ENCODE data around the gene MLH3.

GRCh38 chr14:75016815-75017214 lies 34.5 kb downstream of the MLH3 start:
- no peak for TF ChIP-seq CREB1 (IDR thresholded peaks at IDR 0.05; ENCODE audit: low read depth)
- TF ChIP-seq EGR1 (IDR thresholded peaks at IDR 0.05) = no peak
- no peak for TF ChIP-seq REST (IDR thresholded peaks at IDR 0.05; ENCODE audit: low read depth)
- TF ChIP-seq TEAD4 (IDR thresholded peaks at IDR 0.05) = no peak
- no peak for TF ChIP-seq RAD21 (IDR thresholded peaks at IDR 0.05; ENCODE audit: low read depth)
- no peak for TF ChIP-seq YY1 (IDR thresholded peaks at IDR 0.05; ENCODE audit: low read depth)
- TF ChIP-seq USF1 (IDR thresholded peaks at IDR 0.05) = no peak
- TF ChIP-seq CEBPB (IDR thresholded peaks at IDR 0.05) = no peak
- TF ChIP-seq EP300 (IDR thresholded peaks at IDR 0.05; ENCODE audit: borderline replicate concordance) = no peak

Measured in Ishikawa (cell line).